Measurements from ENCODE around the gene BCAS3. TPM values are rescaled to one million over a fixed set of nuclear protein-coding genes. Genes with fewer than 3 reads are reported as not detected.
"Not testable (repeated sequence)": the region's sequence is repeated elsewhere in the genome, so short reads cannot be mapped to it uniquely, and the experiment has no call there.

BCAS3 gene
- total and polyA plus RNA-seq, 10 donors = 3.7 to 56.0 (median 42.3) TPM

DNA sequence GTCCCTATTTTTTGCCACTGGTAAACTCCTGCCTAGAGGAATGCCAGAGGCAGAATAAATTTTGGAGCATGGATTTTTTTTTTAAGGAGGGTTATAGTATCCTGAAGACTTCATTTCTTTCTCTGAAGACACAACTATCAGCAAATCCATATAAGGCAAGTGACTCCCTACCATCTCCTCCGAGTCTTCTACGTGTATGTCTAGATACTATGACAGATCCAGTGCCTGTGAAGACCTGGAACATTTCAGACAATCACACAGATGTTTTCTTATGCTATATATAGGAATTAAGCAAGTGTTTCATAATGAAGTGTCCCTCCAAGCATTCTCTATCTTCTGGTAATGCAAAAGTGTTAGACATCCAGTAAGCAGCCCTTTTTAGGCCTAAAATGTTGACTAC, 466.5 kb downstream of the BCAS3 start:
- DNase-seq = no peak
- intact Hi-C loops (cut with DNase I; ENCODE audit: low total_unique reads) = no loop called here
- Histone ChIP-seq H3K4me3 (no peak overlapping the region), H3K36me3 (no peaks in the 10 kb centered on the region), H3K9me3 (no peaks in the 10 kb centered on the region), H3K27me3 (replicated peaks in 1 of 7) (no peaks in the 10 kb centered on the region), H3K4me1 (peaks cover 0 to 57% (median 28%) of the 10 kb centered on the region in 6 donors), H3K27ac (peak overlapping the region in 2 of 8 donors; percentile 50 to 59)
- 72 to 93% (median 87%) methylated on average over 2 of the region's 2 CpGs for WGBS, 5 donors
- TF ChIP-seq POLR2A (IDR thresholded peaks at IDR 0.05) = no peak
- no peak for TF ChIP-seq POLR2AphosphoS5 (IDR thresholded peaks at IDR 0.05)
- TF ChIP-seq, protein P1, sequence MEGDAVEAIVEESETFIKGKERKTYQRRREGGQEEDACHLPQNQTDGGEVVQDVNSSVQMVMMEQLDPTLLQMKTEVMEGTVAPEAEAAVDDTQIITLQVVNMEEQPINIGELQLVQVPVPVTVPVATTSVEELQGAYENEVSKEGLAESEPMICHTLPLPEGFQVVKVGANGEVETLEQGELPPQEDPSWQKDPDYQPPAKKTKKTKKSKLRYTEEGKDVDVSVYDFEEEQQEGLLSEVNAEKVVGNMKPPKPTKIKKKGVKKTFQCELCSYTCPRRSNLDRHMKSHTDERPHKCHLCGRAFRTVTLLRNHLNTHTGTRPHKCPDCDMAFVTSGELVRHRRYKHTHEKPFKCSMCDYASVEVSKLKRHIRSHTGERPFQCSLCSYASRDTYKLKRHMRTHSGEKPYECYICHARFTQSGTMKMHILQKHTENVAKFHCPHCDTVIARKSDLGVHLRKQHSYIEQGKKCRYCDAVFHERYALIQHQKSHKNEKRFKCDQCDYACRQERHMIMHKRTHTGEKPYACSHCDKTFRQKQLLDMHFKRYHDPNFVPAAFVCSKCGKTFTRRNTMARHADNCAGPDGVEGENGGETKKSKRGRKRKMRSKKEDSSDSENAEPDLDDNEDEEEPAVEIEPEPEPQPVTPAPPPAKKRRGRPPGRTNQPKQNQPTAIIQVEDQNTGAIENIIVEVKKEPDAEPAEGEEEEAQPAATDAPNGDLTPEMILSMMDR (IDR thresholded peaks at IDR 0.05 in 8 of 11, conservative IDR thresholded peaks at IDR 0.05 in 3 of 11) = no peak

DNA sequence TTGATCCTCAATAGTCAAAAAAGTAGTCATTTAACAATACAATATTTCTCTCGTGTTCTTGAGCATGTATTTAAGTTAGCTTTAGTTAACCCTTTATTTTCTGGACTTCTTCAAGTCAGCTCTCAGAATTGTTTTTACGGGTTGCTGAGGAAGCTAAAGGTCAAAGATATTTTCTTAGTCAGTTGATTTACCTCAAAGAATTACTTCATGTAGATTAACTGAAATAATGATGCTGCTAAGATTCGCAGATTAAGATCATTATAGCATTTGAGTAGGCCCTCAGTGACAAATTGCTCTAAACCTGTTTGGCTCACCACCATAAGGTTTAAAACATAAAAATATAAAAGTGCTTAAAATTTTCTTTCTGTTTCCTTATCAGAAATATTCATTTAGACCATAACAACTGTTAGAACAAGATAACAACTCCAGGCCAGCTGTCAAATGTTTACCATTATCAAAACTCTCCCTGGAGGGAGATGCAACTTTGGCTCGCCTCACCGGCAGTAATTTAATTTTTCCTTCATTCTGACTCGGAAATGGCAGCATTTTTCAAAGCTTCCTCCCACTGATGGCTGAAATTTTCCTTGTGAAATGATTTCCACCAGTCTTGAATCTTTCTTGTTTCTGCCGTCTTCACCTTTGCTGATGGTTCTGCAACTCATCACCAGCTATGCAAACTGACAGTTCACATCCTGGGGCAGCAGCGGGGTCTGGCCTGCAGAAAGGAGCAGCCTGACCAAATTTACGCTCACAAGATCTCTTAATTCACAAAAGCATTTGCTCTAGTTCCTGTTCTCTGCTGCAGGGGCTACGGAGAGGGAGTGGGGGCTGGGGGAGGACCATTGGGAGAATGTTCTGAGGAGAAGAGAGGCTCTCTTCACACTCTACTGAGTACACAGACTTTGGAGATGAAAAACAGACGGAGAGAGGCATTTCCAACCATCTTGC, 467.2 kb downstream of the BCAS3 start:
- Histone ChIP-seq H3K9me3 (no peaks in the 10 kb centered on the region), H3K36me3 (no peaks in the 10 kb centered on the region), H3K27ac (peak overlapping the region in 5 of 8 donors; percentile 29 to 59 (median 50)), H3K4me3 (no peak overlapping the region), H3K4me1 (peaks cover 0 to 57% (median 22%) of the 10 kb centered on the region in 6 donors), H3K27me3 (replicated peaks in 1 of 7) (no peaks in the 10 kb centered on the region)
- 43 to 60% (median 48%) methylated on average over 11 of the region's 11 CpGs for WGBS, 5 donors
- DNase-seq = peak; percentile 75
- TF ChIP-seq, protein P1 (IDR thresholded peaks at IDR 0.05 in 8 of 11, conservative IDR thresholded peaks at IDR 0.05 in 3 of 11) = no peak
- TF ChIP-seq POLR2A (IDR thresholded peaks at IDR 0.05) (no peak), POLR2AphosphoS5 (IDR thresholded peaks at IDR 0.05) (no peak)
- intact Hi-C loops (cut with DNase I; ENCODE audit: low total_unique reads) = no loop called here

DNA sequence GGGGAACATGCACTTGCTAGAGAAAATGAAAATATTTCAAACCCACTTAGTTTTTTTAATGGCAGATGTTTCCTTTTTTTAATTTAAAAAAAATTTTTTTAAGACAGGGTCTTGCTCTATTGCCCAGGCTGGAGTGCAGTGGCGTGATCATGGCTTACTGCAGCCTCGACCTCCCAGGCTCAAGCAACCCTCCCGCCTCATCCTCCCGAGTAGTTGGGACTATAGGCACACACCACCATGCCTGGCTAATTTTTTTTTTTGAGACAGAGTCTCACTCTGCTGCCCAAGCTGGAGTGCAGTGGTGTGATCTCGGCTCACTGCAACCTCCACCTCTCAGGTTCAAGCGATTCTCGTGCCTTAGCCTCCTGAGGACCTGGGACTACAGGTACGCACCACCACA, 469.2 kb downstream of the BCAS3 start:
- intact Hi-C loops (cut with DNase I; ENCODE audit: low total_unique reads); H3K27ac ChIP-seq; H3K36me3 ChIP-seq; DNase-seq; H3K9me3 ChIP-seq; H3K27me3 ChIP-seq (replicated peaks in 1 of 7); H3K4me3 ChIP-seq: not testable (repeated sequence)
- WGBS, 5 donors = 92 to 96% (median 95%) methylated on average over 8 of the region's 8 CpGs
- peaks cover 0 to 49% (median 18%) of the 10 kb centered on the region in 6 donors for H3K4me1 ChIP-seq

DNA sequence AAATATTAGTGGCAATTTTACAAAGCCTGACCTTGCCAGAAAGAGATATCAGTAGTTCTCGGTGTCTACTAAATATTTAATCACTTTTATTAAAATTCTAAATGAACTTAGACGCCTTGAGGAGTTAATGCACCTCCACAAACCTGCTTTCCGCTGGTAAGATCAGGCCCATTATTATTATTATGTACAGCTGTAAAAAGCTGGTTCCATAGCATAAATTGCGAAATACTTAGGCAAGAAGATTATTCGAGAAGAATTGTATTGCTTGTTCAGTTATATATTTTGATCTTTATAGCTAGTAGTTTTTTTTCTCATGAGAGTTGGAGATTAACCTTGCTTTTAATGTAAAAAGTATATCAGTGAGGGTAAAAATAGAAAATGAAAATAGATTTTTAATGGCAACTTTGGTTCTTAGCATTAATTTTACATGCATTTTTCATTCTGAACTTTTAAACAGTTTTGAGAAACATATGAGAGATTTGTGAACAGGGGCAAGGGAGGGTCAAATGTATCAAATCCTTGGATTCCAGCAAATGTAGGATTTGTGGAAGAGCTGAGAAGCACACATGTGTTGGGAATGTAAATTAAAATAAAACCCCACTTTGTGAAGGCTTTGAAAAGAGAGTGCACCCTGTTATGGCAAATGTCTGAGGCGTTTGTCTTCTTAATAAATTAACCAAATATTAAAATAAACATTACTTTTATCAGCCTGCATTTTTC, 471.6 kb downstream of the BCAS3 start:
- no peaks in the 10 kb centered on the region for H3K36me3 ChIP-seq
- DNase-seq = no peak
- WGBS, 5 donors = 77 to 92% (median 85%) methylated on average over 6 of the region's 6 CpGs
- intact Hi-C loops (cut with DNase I; ENCODE audit: low total_unique reads) = no loop called here
- H3K4me3 ChIP-seq = no peak overlapping the region
- no peaks in the 10 kb centered on the region for H3K27me3 ChIP-seq (replicated peaks in 1 of 7)
- no peak for TF ChIP-seq POLR2A (IDR thresholded peaks at IDR 0.05)
- TF ChIP-seq POLR2AphosphoS5 (IDR thresholded peaks at IDR 0.05) = no peak
- TF ChIP-seq, protein P1 (IDR thresholded peaks at IDR 0.05 in 8 of 11, conservative IDR thresholded peaks at IDR 0.05 in 3 of 11) = no peak
- no peaks in the 10 kb centered on the region for H3K9me3 ChIP-seq
- H3K27ac ChIP-seq = no peak overlapping the region
- H3K4me1 ChIP-seq = peaks cover 0 to 43% (median 16%) of the 10 kb centered on the region in 6 donors

All from spleen (tissue), 11 donors.